ENCODE measurements around the gene RASGRP1.

The RASGRP1 gene

GRCh38 chr15:38564557-38565286 lies at the start of gene RASGRP1:
Gene RASGRP1, minus strand, starts transcription at chr15:38564814. Its CDS starts 186 bp downstream, at chr15:38564628.
- DNase-seq (ENCODE audit: low read depth in 1 of 2, low spot score in 1 of 2), result peak; percentile 76 to 78

GRCh38 chr15:38613085-38613484 lies 48.5 kb upstream of the RASGRP1 start:
- in situ Hi-C loops (cut with HindIII; ENCODE audit: low pct_unique_long_range_greater_than_20kb, low sequenced_read_pairs), result no loop called here
- no peak for DNase-seq (ENCODE audit: low read depth in 1 of 2, low spot score in 1 of 2)
- no peak for TF ChIP-seq JUND (IDR thresholded peaks at IDR 0.05; ENCODE audit: low read depth)

More at GRCh38 chr15:38564557-38565286, at the start of gene RASGRP1:
- no peak for TF ChIP-seq JUND (IDR thresholded peaks at IDR 0.05; ENCODE audit: low read depth)
- in situ Hi-C loops (cut with HindIII; ENCODE audit: low pct_unique_long_range_greater_than_20kb, low sequenced_read_pairs), result no loop called here

GRCh38 chr15:38612159-38612863 lies 47.7 kb upstream of the RASGRP1 start:
- no peak for DNase-seq (ENCODE audit: low read depth in 1 of 2, low spot score in 1 of 2)
- in situ Hi-C loops (cut with HindIII; ENCODE audit: low pct_unique_long_range_greater_than_20kb, low sequenced_read_pairs), result no loop called here
- no peak for TF ChIP-seq JUND (IDR thresholded peaks at IDR 0.05; ENCODE audit: low read depth)

- in situ Hi-C loops (cut with HindIII; ENCODE audit: low pct_unique_long_range_greater_than_20kb, low sequenced_read_pairs), result no loop called here
- no peak for TF ChIP-seq JUND (IDR thresholded peaks at IDR 0.05; ENCODE audit: low read depth)
- no peak for DNase-seq (ENCODE audit: low read depth in 1 of 2, low spot score in 1 of 2)
Observed at GRCh38 chr15:38611228-38611627, 46.6 kb upstream of the RASGRP1 start.

GRCh38 chr15:38610748-38611147 lies 46.1 kb upstream of the RASGRP1 start:
- no peak for TF ChIP-seq JUND (IDR thresholded peaks at IDR 0.05; ENCODE audit: low read depth)
- in situ Hi-C loops (cut with HindIII; ENCODE audit: low pct_unique_long_range_greater_than_20kb, low sequenced_read_pairs), result no loop called here
- no peak for DNase-seq (ENCODE audit: low read depth in 1 of 2, low spot score in 1 of 2)

GRCh38 chr15:38609097-38609738 lies 44.6 kb upstream of the RASGRP1 start:
- DNase-seq (ENCODE audit: low read depth in 1 of 2, low spot score in 1 of 2), result no peak
- TF ChIP-seq JUND (IDR thresholded peaks at IDR 0.05; ENCODE audit: low read depth), result no peak
- in situ Hi-C loops (cut with HindIII; ENCODE audit: low pct_unique_long_range_greater_than_20kb, low sequenced_read_pairs), result no loop called here

- DNase-seq (ENCODE audit: low read depth in 1 of 2, low spot score in 1 of 2), result no peak
- no peak for TF ChIP-seq JUND (IDR thresholded peaks at IDR 0.05; ENCODE audit: low read depth)
- in situ Hi-C loops (cut with HindIII; ENCODE audit: low pct_unique_long_range_greater_than_20kb, low sequenced_read_pairs), result no loop called here
Observed at GRCh38 chr15:38608682-38609081, 44.1 kb upstream of the RASGRP1 start.

- in situ Hi-C loops (cut with HindIII; ENCODE audit: low pct_unique_long_range_greater_than_20kb, low sequenced_read_pairs), result no loop called here
- DNase-seq (ENCODE audit: low read depth in 1 of 2, low spot score in 1 of 2), result no peak
- TF ChIP-seq JUND (IDR thresholded peaks at IDR 0.05; ENCODE audit: low read depth), result no peak
Observed at GRCh38 chr15:38605744-38606143, 41.1 kb upstream of the RASGRP1 start.

- no peak for DNase-seq (ENCODE audit: low read depth in 1 of 2, low spot score in 1 of 2)
- no peak for TF ChIP-seq JUND (IDR thresholded peaks at IDR 0.05; ENCODE audit: low read depth)
- in situ Hi-C loops (cut with HindIII; ENCODE audit: low pct_unique_long_range_greater_than_20kb, low sequenced_read_pairs), result no loop called here
Observed at GRCh38 chr15:38603672-38604071, 39.1 kb upstream of the RASGRP1 start.

- DNase-seq (ENCODE audit: low read depth in 1 of 2, low spot score in 1 of 2), result no peak
- TF ChIP-seq JUND (IDR thresholded peaks at IDR 0.05; ENCODE audit: low read depth), result no peak
- in situ Hi-C loops (cut with HindIII; ENCODE audit: low pct_unique_long_range_greater_than_20kb, low sequenced_read_pairs), result no loop called here
Observed at GRCh38 chr15:38602910-38603670, 38.5 kb upstream of the RASGRP1 start.

GRCh38 chr15:38600236-38600635 lies 35.6 kb upstream of the RASGRP1 start:
- in situ Hi-C loops (cut with HindIII; ENCODE audit: low pct_unique_long_range_greater_than_20kb, low sequenced_read_pairs), result no loop called here
- no peak for TF ChIP-seq JUND (IDR thresholded peaks at IDR 0.05; ENCODE audit: low read depth)
- no peak for DNase-seq (ENCODE audit: low read depth in 1 of 2, low spot score in 1 of 2)

- no peak for TF ChIP-seq JUND (IDR thresholded peaks at IDR 0.05; ENCODE audit: low read depth)
- in situ Hi-C loops (cut with HindIII; ENCODE audit: low pct_unique_long_range_greater_than_20kb, low sequenced_read_pairs), result no loop called here
- no peak for DNase-seq (ENCODE audit: low read depth in 1 of 2, low spot score in 1 of 2)
Observed at GRCh38 chr15:38598749-38599148, 34.1 kb upstream of the RASGRP1 start.

All from T47D (cell line).